ENCODE data around the gene YDJC.
A peak's percentile ranks its signal among the peaks of the same experiment; 100 is the strongest.
"Not testable (repeated sequence)": the region's sequence is repeated elsewhere in the genome, so short reads cannot be mapped to it uniquely, and the experiment has no call there.

YDJC gene

GRCh38 chr22:21590809-21591641, 38.8 kb downstream of the YDJC start:
- Mint-ChIP-seq H3K9me3 (no peaks in the 10 kb centered on the region), H3K36me3 (ENCODE audit: low read depth) (peaks cover 48% of the 10 kb centered on the region), H3K4me1 (ENCODE audit: low read depth) (peaks cover 77% of the 10 kb centered on the region), H3K4me3 (no peak overlapping the region), H3K27me3 (no peaks in the 10 kb centered on the region), H3K27ac (peak overlapping the region; percentile 65)

- no peaks in the 10 kb centered on the region for H3K9me3 Mint-ChIP-seq
- H3K36me3 Mint-ChIP-seq (ENCODE audit: low read depth): peaks cover 43% of the 10 kb centered on the region
- peak overlapping the region; percentile 27 for H3K27ac Mint-ChIP-seq
- peaks cover 90% of the 10 kb centered on the region for H3K4me1 Mint-ChIP-seq (ENCODE audit: low read depth)
- no peaks in the 10 kb centered on the region for H3K27me3 Mint-ChIP-seq
- H3K4me3 Mint-ChIP-seq: no peak overlapping the region
Measured at GRCh38 chr22:21589396-21589795, 40.4 kb downstream of the YDJC start.

- Mint-ChIP-seq H3K36me3 (ENCODE audit: low read depth) (peaks cover 29% of the 10 kb centered on the region), H3K9me3 (no peaks in the 10 kb centered on the region), H3K4me3 (peak overlapping the region; percentile 35), H3K27me3 (no peaks in the 10 kb centered on the region), H3K4me1 (ENCODE audit: low read depth) (peaks cover 83% of the 10 kb centered on the region), H3K27ac (peak overlapping the region; percentile 93)
Measured at GRCh38 chr22:21587803-21588611, 41.8 kb downstream of the YDJC start.

- H3K4me3 Mint-ChIP-seq: no peak overlapping the region
- H3K36me3 Mint-ChIP-seq (ENCODE audit: low read depth): peaks cover 16% of the 10 kb centered on the region
- no peaks in the 10 kb centered on the region for H3K27me3 Mint-ChIP-seq
- no peaks in the 10 kb centered on the region for H3K9me3 Mint-ChIP-seq
- H3K27ac Mint-ChIP-seq: peak overlapping the region; percentile 2
- H3K4me1 Mint-ChIP-seq (ENCODE audit: low read depth): peaks cover 65% of the 10 kb centered on the region
Measured at GRCh38 chr22:21585389-21585788, 44.4 kb downstream of the YDJC start.

- Mint-ChIP-seq H3K4me1 (ENCODE audit: low read depth) (peaks cover 61% of the 10 kb centered on the region), H3K4me3 (no peak overlapping the region), H3K36me3 (ENCODE audit: low read depth) (peaks cover 17% of the 10 kb centered on the region), H3K9me3 (no peaks in the 10 kb centered on the region), H3K27me3 (no peaks in the 10 kb centered on the region), H3K27ac (peak overlapping the region; percentile 42)
Measured at GRCh38 chr22:21582801-21583740, 46.8 kb downstream of the YDJC start.

GRCh38 chr22:21581009-21581713, 48.7 kb downstream of the YDJC start:
- Mint-ChIP-seq H3K36me3 (ENCODE audit: low read depth) (peaks cover 23% of the 10 kb centered on the region), H3K4me1 (ENCODE audit: low read depth) (peaks cover 58% of the 10 kb centered on the region)
- H3K9me3 Mint-ChIP-seq, H3K27me3 Mint-ChIP-seq, H3K4me3 Mint-ChIP-seq, H3K27ac Mint-ChIP-seq: not testable (repeated sequence)

- H3K4me3 Mint-ChIP-seq, H3K9me3 Mint-ChIP-seq, H3K27ac Mint-ChIP-seq, H3K27me3 Mint-ChIP-seq: not testable (repeated sequence)
- H3K36me3 Mint-ChIP-seq (ENCODE audit: low read depth): peaks cover 21% of the 10 kb centered on the region
- H3K4me1 Mint-ChIP-seq (ENCODE audit: low read depth): peaks cover 59% of the 10 kb centered on the region
Measured at GRCh38 chr22:21580623-21581007, 49.2 kb downstream of the YDJC start.

- H3K4me3 Mint-ChIP-seq: no peak overlapping the region
- peaks cover 13% of the 10 kb centered on the region for H3K36me3 Mint-ChIP-seq (ENCODE audit: low read depth)
- H3K27ac Mint-ChIP-seq: no peak overlapping the region
- H3K27me3 Mint-ChIP-seq: no peaks in the 10 kb centered on the region
- H3K9me3 Mint-ChIP-seq: no peaks in the 10 kb centered on the region
- peaks cover 51% of the 10 kb centered on the region for H3K4me1 Mint-ChIP-seq (ENCODE audit: low read depth)
Measured at GRCh38 chr22:21579474-21579851, 50.4 kb downstream of the YDJC start.
